CD14-positive monocyte (primary cell): ENCODE data around the gene MTUS2. TPM values are rescaled to one million over a fixed set of nuclear protein-coding genes. Genes with fewer than 3 reads are reported as not detected.

Experiments used
- DNase-seq, 3 donors: peaks; one replicate each; pipeline ENCODE4 v3.0.0-alpha.2; 2011 to 2022
- H2AFZ ChIP-seq: 2 replicates; pipeline ENCODE4 v1.6.0; 2012; ENCODE audit warnings: mild to moderate bottlenecking, low read depth, low read length, inconsistent platforms; ENCODE audit not compliant: insufficient read depth, poor library complexity, severe bottlenecking
- H3K27ac ChIP-seq, 2 donors: 1 replicate in 1 of 2; 2 replicates in 1 of 2; pipeline ENCODE4 v1.5.1; 2012 to 2013; ENCODE audit warnings: low read length in 2 of 2, control low read depth in 1 of 2, inconsistent platforms in 1 of 2, low read depth in 1 of 2, mild to moderate bottlenecking in 1 of 2
- H3K27me3 ChIP-seq, 2 donors: one replicate each; pipeline versions ENCODE4 v1.6.0 to v1.6.1; 2011 to 2013; ENCODE audit warnings: low read length in 2 of 2; ENCODE audit not compliant: control insufficient read depth in 2 of 2, insufficient read depth in 2 of 2
- H3K36me3 ChIP-seq, 2 donors: replicated peaks in 1 of 2; 1 replicate in 1 of 2; 2 replicates in 1 of 2; pipeline versions ENCODE4 v1.5.1 to v1.6.1; 2012 to 2013; ENCODE audit warnings: low read length in 2 of 2, control low read depth in 1 of 2, inconsistent platforms in 1 of 2, mild to moderate bottlenecking in 1 of 2; ENCODE audit not compliant: insufficient read depth in 2 of 2, control insufficient read depth in 1 of 2
- H3K4me1 ChIP-seq, 2 donors: 1 replicate in 1 of 2; 2 replicates in 1 of 2; pipeline versions ENCODE4 v1.5.1 to v1.6.1; 2012 to 2013; ENCODE audit warnings: low read length in 2 of 2, control low read depth in 1 of 2, inconsistent platforms in 1 of 2, mild to moderate bottlenecking in 1 of 2, moderate library complexity in 1 of 2; ENCODE audit not compliant: insufficient read depth in 2 of 2, control insufficient read depth in 1 of 2
- H3K4me2 ChIP-seq: replicated peaks from 2 replicates; pipeline ENCODE3; 2012; ENCODE audit warnings: low read length, moderate library complexity, mild to moderate bottlenecking; ENCODE audit not compliant: poor library complexity, severe bottlenecking; ENCODE audit errors: extremely low read depth
- H3K4me3 ChIP-seq, 3 experiments: fragments of 200-600 bp in 1 of 3; sonication (generic) in 1 of 3; replicated peaks in 1 of 3; 1 replicate in 2 of 3; 2 replicates in 1 of 3; pipeline ENCODE4 v1.5.1; 2011 to 2013; ENCODE audit warnings: low read length in 3 of 3, mild to moderate bottlenecking in 3 of 3, control low read depth in 2 of 3, low read depth in 2 of 3, inconsistent platforms in 1 of 3, moderate library complexity in 1 of 3
- H3K79me2 ChIP-seq: 2 replicates; pipeline ENCODE4 v1.6.0; 2012; ENCODE audit warnings: mild to moderate bottlenecking, control low read depth, inconsistent platforms, low read length, moderate library complexity; ENCODE audit not compliant: insufficient read depth
- H3K9ac ChIP-seq: 2 replicates; pipeline ENCODE4 v1.6.0; 2017; ENCODE audit warnings: low read length, mild to moderate bottlenecking; ENCODE audit not compliant: insufficient read depth, poor library complexity, severe bottlenecking
- H3K9me3 ChIP-seq, 2 donors: replicated peaks in 1 of 2; 1 replicate in 1 of 2; 2 replicates in 1 of 2; pipeline versions ENCODE4 v1.5.1 to v1.6.1; 2012 to 2013; ENCODE audit warnings: low read length in 2 of 2, control low read depth in 1 of 2; ENCODE audit not compliant: control insufficient read depth in 1 of 2, insufficient read depth in 1 of 2
- H4K20me1 ChIP-seq: 2 replicates; pipeline ENCODE4 v1.6.0; 2012; ENCODE audit warnings: mild to moderate bottlenecking, low read length, control low read depth, moderate library complexity; ENCODE audit not compliant: insufficient read depth
- H3K27ac Mint-ChIP-seq, 7 donors: one replicate each; pipeline ENCODE4 v1.8.0; 2020; ENCODE audit warnings: mild to moderate bottlenecking in 7 of 7, mixed read lengths in 7 of 7, moderate library complexity in 6 of 7, inconsistent platforms in 2 of 7
- H3K27me3 Mint-ChIP-seq, 3 donors: one replicate each; pipeline ENCODE4 v1.8.0; 2021 to 2022; ENCODE audit warnings: low read depth in 3 of 3, mild to moderate bottlenecking in 3 of 3, mixed read lengths in 3 of 3, moderate library complexity in 3 of 3, inconsistent platforms in 1 of 3
- H3K36me3 Mint-ChIP-seq, 2 donors: one replicate each; pipeline ENCODE4 v1.8.0; 2020; ENCODE audit warnings: mixed read lengths in 2 of 2, inconsistent platforms in 1 of 2, mild to moderate bottlenecking in 1 of 2
- H3K4me1 Mint-ChIP-seq: one replicate; pipeline ENCODE4 v1.8.0; 2020; ENCODE audit warnings: mild to moderate bottlenecking, mixed read lengths
- H3K4me3 Mint-ChIP-seq, 2 donors: one replicate each; pipeline ENCODE4 v1.8.0; 2020; ENCODE audit warnings: mild to moderate bottlenecking in 2 of 2, mixed read lengths in 2 of 2, moderate library complexity in 1 of 2
- H3K9me3 Mint-ChIP-seq, 7 donors: one replicate each; pipeline ENCODE4 v1.8.0; 2020 to 2022; ENCODE audit warnings: mixed read lengths in 7 of 7, mild to moderate bottlenecking in 6 of 7, moderate library complexity in 6 of 7, inconsistent platforms in 2 of 7
- CTCF ChIP-seq: fragments of 200-600 bp; IDR thresholded peaks from one replicate; pipeline ENCODE4 v1.8.0; 2022; ENCODE audit warnings: antibody characterized with exemption, mild to moderate bottlenecking
- WGBS: methylation state at CpG from one replicate; pipeline ENCODE4 v1.1.5; 2013; ENCODE audit warnings: missing lambda C conversion rate; ENCODE audit not compliant: insufficient coverage; 5-methylcytosine and 5-hydroxymethylcytosine counted together
- intact Hi-C, 2 donors: fragments of 100-400 bp; cut with micrococcal nuclease; formaldehyde crosslinking; loops; one replicate each; pipeline versions ENCODE4 v1.15.0 to v1.15.1; 2023
- polyA plus RNA-seq, 3 donors: library from polyadenylated mRNA; depleted of rRNA in 1 of 3; unstranded in 2 of 3; stranded (reverse) in 1 of 3; fragments of 300-500 nt in 2 of 3; fragments of >200 nt in 1 of 3; fragmentation: Illumina TruSeq in 2 of 3; gene quantifications; 1 replicate in 2 of 3; 2 replicates in 1 of 3; pipeline ENCODE4 v1.2.3, GENCODE V29; 2012 to 2021

The MTUS2 gene
- polyA plus RNA-seq, 3 donors, result 0.04 TPM; not detected in 2

- H3K27me3 Mint-ChIP-seq, result peaks cover 0 to 3% (median 0%) of the 10 kb centered on the region in 3 donors
Measured at GRCh38 chr13:29310806-29311205, 490.7 kb downstream of the MTUS2 start.

GRCh38 chr13:29315847-29316246 lies 495.7 kb downstream of the MTUS2 start:
- Mint-ChIP-seq H3K9me3 (peaks cover 0 to 5% (median 0%) of the 10 kb centered on the region in 7 donors), H3K27ac (no peak overlapping the region), H3K4me3 (no peak overlapping the region), H3K36me3 (no peaks in the 10 kb centered on the region), H3K27me3 (peaks cover 0 to 4% (median 0%) of the 10 kb centered on the region in 3 donors), H3K4me1 (no peaks in the 10 kb centered on the region)
- Histone ChIP-seq H3K4me1 (no peaks in the 10 kb centered on the region), H3K4me3 (no peak overlapping the region), H2AFZ (no peak overlapping the region), H3K4me2 (no peak overlapping the region), H3K9me3 (peaks cover 0 to 3% of the 10 kb centered on the region in 2 donors), H3K9ac (no peak overlapping the region), H3K27ac (no peak overlapping the region), H4K20me1 (no peaks in the 10 kb centered on the region), H3K27me3 (no peaks in the 10 kb centered on the region), H3K79me2 (no peaks in the 10 kb centered on the region), H3K36me3 (no peaks in the 10 kb centered on the region)
- DNase-seq, result no peak
- no peak for TF ChIP-seq CTCF
- intact Hi-C loops, result no loop called here
- 73% methylated on average over 2 of the region's 2 CpGs for WGBS

More at GRCh38 chr13:29310806-29311205, 490.7 kb downstream of the MTUS2 start:
- Histone ChIP-seq H2AFZ (no peak overlapping the region), H3K9me3 (peaks cover 14 to 18% of the 10 kb centered on the region in 2 donors), H3K4me3 (no peak overlapping the region), H3K27me3 (no peaks in the 10 kb centered on the region), H3K4me2 (no peak overlapping the region), H3K4me1 (no peaks in the 10 kb centered on the region), H3K79me2 (no peaks in the 10 kb centered on the region), H3K9ac (no peak overlapping the region), H4K20me1 (no peaks in the 10 kb centered on the region), H3K36me3 (no peaks in the 10 kb centered on the region), H3K27ac (no peak overlapping the region)
- H3K4me1 Mint-ChIP-seq, result no peaks in the 10 kb centered on the region
- TF ChIP-seq CTCF, result no peak
- H3K9me3 Mint-ChIP-seq, result peaks cover 0 to 15% (median 11%) of the 10 kb centered on the region in 7 donors
- DNase-seq, result no peak
- 83% methylated on average over 2 of the region's 2 CpGs for WGBS
- no peaks in the 10 kb centered on the region for H3K36me3 Mint-ChIP-seq
- intact Hi-C loops, result no loop called here
- no peak overlapping the region for H3K27ac Mint-ChIP-seq
- no peak overlapping the region for H3K4me3 Mint-ChIP-seq
